KBM-7 (cell line): Measurements from ENCODE around the gene CRYGC.
A peak's percentile ranks its signal among the peaks of the same experiment; 100 is the strongest.
"Not testable (repeated sequence)": the region's sequence is repeated elsewhere in the genome, so short reads cannot be mapped to it uniquely, and the experiment has no call there.

Experiments
- DNase-seq: peaks from one replicate; pipeline ENCODE4 v3.0.0-alpha.2; 2015
- in situ Hi-C: fragments of 300-500 bp; cut with MboI; formaldehyde crosslinking; loops from 2 replicates; pipeline ENCODE4 v1.14.3; 2020; ENCODE audit warnings: low sequenced_read_pairs, low pct_unique_long_range_greater_than_20kb, mixed read lengths

The CRYGC gene

GRCh38 chr2:208142240-208142924, 12.8 kb upstream of the CRYGC start:
- in situ Hi-C loops = no loop called here
- DNase-seq = no peak

- in situ Hi-C loops = no loop called here
These were observed 9.8 kb upstream of the CRYGC start for GRCh38 chr2:208139447-208139846.

GRCh38 chr2:208138334-208138733, 8.7 kb upstream of the CRYGC start:
- DNase-seq, in situ Hi-C loops: not testable (repeated sequence)

More at GRCh38 chr2:208139447-208139846, 9.8 kb upstream of the CRYGC start:
- DNase-seq = no peak

- DNase-seq = no peak
- in situ Hi-C loops = no loop called here
These were observed 7.1 kb upstream of the CRYGC start for GRCh38 chr2:208136716-208137094.

GRCh38 chr2:208135794-208136715, 6.4 kb upstream of the CRYGC start:
- DNase-seq = no peak
- in situ Hi-C loops = no loop called here

- peak; percentile 81 for DNase-seq
- in situ Hi-C loops = no loop called here
These were observed 5.4 kb upstream of the CRYGC start for GRCh38 chr2:208134928-208135586.

GRCh38 chr2:208130712-208131110, 1.1 kb upstream of the CRYGC start:
- in situ Hi-C loops = no loop called here

GRCh38 chr2:208128136-208128535, 1.5 kb downstream of the CRYGC start:
- no peak for DNase-seq
- in situ Hi-C loops = no loop called here

More at GRCh38 chr2:208130712-208131110, 1.1 kb upstream of the CRYGC start:
- DNase-seq = no peak

- no peak for DNase-seq
- in situ Hi-C loops = no loop called here
These were observed 2.5 kb downstream of the CRYGC start for GRCh38 chr2:208127090-208127489.

GRCh38 chr2:208125251-208125650, 4.4 kb downstream of the CRYGC start:
- in situ Hi-C loops = no loop called here
- no peak for DNase-seq

GRCh38 chr2:208124013-208124715, 5.5 kb downstream of the CRYGC start, which contains the start of gene CRYGD:
CRYGD (minus strand) TSS chr2:208124524; CDS start chr2:208124473, 51 bp downstream.
- DNase-seq = peak; percentile 45
- in situ Hi-C loops = not testable (repeated sequence)

- in situ Hi-C loops = no loop called here
- DNase-seq = no peak
These were observed 7.4 kb downstream of the CRYGC start for GRCh38 chr2:208122248-208122647.

- DNase-seq = no peak
- in situ Hi-C loops = no loop called here
These were observed 10.7 kb downstream of the CRYGC start for GRCh38 chr2:208118918-208119317.

- in situ Hi-C loops, DNase-seq: not testable (repeated sequence)
These were observed 12.2 kb downstream of the CRYGC start for GRCh38 chr2:208117390-208117789.

- in situ Hi-C loops = no loop called here
- DNase-seq = no peak
These were observed 16.7 kb downstream of the CRYGC start for GRCh38 chr2:208112969-208113368.

- in situ Hi-C loops = not testable (repeated sequence)
These were observed 17.3 kb downstream of the CRYGC start for GRCh38 chr2:208112273-208112745.

GRCh38 chr2:208103616-208104015, 26.0 kb downstream of the CRYGC start:
- DNase-seq = no peak
- in situ Hi-C loops = no loop called here

More at GRCh38 chr2:208112273-208112745, 17.3 kb downstream of the CRYGC start:
- not testable (repeated sequence) for DNase-seq

- in situ Hi-C loops = no loop called here
These were observed 27.7 kb downstream of the CRYGC start for GRCh38 chr2:208101716-208102631.

More at GRCh38 chr2:208101716-208102631, 27.7 kb downstream of the CRYGC start:
- peak; percentile 38 for DNase-seq
